ENCODE measurements around the gene SFSWAP. TPM values are rescaled to one million over a fixed set of nuclear protein-coding genes. Genes with fewer than 3 reads are reported as not detected.
"Not testable (repeated sequence)": the region's sequence is repeated elsewhere in the genome, so short reads cannot be mapped to it uniquely, and the experiment has no call there.

The SFSWAP gene
- total RNA-seq, 2 experiments from 2014 or later, result 51.3 TPM

DNA sequence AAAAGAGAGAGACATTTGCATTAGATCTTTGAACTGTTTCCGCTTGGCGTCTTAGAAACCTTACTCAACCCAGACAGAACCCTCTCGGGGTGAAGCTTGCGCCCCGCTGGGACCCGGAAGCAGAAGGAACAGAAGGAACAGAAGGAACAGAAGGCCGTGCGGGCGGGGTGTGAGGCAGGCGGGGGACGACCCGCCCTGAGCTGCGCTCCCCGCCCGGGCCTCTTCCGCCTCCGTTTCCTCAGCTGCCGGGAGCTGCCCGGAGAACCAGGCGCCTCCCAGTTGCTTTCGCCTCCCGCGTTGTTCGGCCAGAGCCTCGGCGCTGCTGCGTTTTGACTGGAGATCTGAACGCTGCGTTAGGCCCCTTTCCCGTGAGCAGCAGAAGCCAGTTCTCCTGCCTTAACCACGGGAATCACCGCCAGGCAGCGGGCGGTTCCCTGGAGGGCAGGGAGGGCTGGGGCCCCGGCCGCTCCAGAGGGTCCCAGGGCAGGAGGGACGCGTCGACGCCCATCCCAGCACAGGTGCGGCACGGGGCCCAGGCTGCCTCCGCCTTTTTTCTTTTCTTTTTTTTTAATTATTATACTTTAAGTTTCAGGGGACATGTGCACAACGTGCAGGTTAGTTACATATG lies 98.0 kb downstream of the SFSWAP start:
- CTCF ChIA-PET, result no interaction called here
- intact Hi-C loops (cut with micrococcal nuclease), result no loop called here
- Mint-ChIP-seq H3K27ac (peak overlapping the region; percentile 67), H3K4me3 (peak overlapping the region; percentile 65), H3K27me3 (ENCODE audit: low read depth) (no peaks in the 10 kb centered on the region), H3K4me1 (ENCODE audit: low read depth) (no peaks in the 10 kb centered on the region), H3K9me3 (peaks cover 13% of the 10 kb centered on the region), H3K36me3 (ENCODE audit: low read depth) (peaks cover 11% of the 10 kb centered on the region)
- peak; percentile 65 for DNase-seq

DNA sequence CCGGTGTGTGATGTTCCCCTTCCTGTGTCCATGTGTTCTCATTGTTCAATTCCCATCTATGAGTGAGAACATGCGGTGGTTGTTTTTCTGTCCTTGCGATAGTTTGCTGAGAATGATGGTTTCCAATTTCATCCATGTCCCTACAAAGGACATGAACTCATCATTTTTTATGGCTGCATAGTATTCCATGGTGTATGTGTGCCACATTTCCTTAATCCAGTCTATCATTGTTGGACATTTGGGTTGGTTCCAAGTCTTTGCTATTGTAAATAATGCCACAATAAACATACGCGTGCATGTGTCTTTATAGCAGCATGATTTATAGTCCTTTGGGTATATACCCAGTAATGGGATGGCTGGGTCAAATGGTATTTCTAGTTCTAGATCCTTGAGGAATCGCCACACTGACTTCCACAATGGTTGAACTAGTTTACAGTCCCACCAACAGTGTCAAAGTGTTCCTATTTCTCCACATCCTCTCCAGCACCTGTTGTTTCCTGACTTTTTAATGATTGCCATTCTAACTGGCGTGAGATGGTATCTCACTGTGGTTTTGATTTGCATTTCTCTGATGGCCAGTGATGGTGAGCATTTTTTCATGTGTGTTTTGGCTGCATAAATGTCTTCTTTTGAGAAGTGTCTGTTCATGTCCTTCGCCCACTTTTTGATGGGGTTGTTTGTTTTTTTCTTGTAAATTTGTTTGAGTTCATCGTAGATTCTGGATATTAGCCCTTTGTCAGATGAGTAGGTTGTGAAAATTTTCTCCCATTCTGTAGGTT lies 98.8 kb downstream of the SFSWAP start:
- Mint-ChIP-seq H3K9me3 (peaks cover 17% of the 10 kb centered on the region), H3K4me3 (peak overlapping the region; percentile 63), H3K27ac (peak overlapping the region; percentile 70), H3K36me3 (ENCODE audit: low read depth) (peaks cover 11% of the 10 kb centered on the region)
- intact Hi-C loops (cut with micrococcal nuclease); CTCF ChIA-PET; H3K27me3 Mint-ChIP-seq (ENCODE audit: low read depth); DNase-seq; H3K4me1 Mint-ChIP-seq (ENCODE audit: low read depth): not testable (repeated sequence)

DNA sequence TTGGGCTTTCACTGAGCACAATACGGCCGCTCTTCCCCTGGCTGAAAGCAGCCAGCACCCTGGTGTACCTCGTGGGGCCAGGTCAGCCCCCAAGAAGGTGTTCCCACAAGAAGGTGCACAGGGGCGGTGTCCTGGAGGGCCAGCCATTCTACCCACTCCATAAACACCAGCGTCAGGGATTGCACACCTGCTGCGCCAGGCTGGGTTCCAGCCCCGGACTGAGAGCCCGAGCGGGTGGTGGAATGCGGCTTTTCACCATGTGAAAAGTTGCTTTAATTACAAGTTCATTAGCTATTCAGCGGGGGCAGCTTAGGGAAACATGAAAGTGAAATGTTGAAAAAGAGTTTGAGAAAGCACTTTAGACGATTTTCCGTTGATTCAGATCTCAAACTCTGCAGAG lies 99.8 kb downstream of the SFSWAP start:
- no peak overlapping the region for H3K27ac Mint-ChIP-seq
- no peaks in the 10 kb centered on the region for H3K4me1 Mint-ChIP-seq (ENCODE audit: low read depth)
- peaks cover 17% of the 10 kb centered on the region for H3K9me3 Mint-ChIP-seq
- no peaks in the 10 kb centered on the region for H3K27me3 Mint-ChIP-seq (ENCODE audit: low read depth)
- no peak overlapping the region for H3K4me3 Mint-ChIP-seq
- intact Hi-C loops (cut with micrococcal nuclease), result no loop called here
- H3K36me3 Mint-ChIP-seq (ENCODE audit: low read depth), result peaks cover 11% of the 10 kb centered on the region
- CTCF ChIA-PET, result no interaction called here
- DNase-seq, result no peak

DNA sequence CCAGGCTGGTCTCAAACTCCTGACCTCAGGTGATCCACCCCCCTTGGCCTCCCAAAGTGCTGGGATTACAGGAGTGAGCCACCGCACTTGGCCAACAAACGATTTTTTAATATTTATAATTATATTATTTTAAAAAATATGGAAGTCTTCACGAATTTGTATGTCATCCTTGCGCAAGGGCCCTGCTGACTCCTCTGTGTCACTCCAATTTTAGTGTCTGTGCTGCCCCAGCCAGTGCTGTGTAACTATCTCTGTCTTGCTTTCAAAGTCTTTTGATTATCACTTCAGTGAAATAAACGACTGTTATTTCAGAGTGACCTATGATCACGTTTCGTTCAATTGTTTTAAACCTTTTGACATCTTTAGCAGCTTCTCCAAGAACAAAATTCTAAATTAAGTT lies 104.2 kb downstream of the SFSWAP start:
- Mint-ChIP-seq H3K27ac (no peak overlapping the region), H3K27me3 (ENCODE audit: low read depth) (no peaks in the 10 kb centered on the region), H3K36me3 (ENCODE audit: low read depth) (peaks cover 11% of the 10 kb centered on the region), H3K4me1 (ENCODE audit: low read depth) (no peaks in the 10 kb centered on the region), H3K4me3 (no peak overlapping the region), H3K9me3 (peaks cover 17% of the 10 kb centered on the region)
- DNase-seq, result no peak
- CTCF ChIA-PET, result interaction anchor here (1.2 kb wide), 1 partner anchor 15 kb away, joined by 3 read pairs; no protein-coding TSS in a partner anchor
- intact Hi-C loops (cut with micrococcal nuclease), result no loop called here

DNA sequence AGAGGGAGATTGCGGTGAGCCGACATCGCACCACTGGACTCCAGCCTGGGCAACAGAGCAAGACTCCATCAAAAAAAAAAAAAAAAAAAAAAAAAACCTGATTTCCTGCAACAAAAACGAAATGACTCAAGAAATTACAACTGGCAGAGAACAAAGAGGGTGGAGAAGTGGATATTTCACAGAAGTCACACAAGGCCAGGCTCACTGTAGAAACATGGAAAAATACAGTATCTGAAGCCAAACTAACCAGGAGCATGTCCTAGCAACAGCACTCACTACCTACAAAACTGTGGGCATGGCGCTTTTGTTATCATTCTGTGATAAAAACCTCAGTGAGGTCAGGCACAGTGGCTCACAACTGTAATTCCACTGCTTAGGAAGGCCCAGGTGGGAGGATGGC lies 105.6 kb downstream of the SFSWAP start:
- CTCF ChIA-PET, result no interaction called here
- DNase-seq, result no peak

DNA sequence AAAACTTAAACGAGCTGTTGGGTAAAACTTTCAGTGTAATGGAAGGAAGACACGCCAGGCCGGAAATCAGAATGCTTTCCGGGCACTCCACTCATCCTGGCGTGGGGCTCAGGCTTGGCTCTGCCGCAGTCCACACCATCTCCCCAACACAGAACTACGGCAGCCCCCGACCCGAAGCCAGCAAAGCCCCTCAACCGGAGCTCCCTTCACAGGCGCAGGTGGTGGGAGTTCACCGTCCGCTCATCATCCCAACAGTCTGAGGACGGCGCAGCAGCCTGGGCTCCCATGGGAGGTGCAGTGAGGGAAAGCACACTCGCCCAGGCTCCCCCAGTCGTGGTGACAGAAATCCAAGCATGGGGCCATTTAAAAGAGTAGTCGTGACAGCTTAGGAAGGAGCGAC lies 106.4 kb downstream of the SFSWAP start:
- Mint-ChIP-seq H3K4me3 (no peak overlapping the region), H3K27me3 (ENCODE audit: low read depth) (no peaks in the 10 kb centered on the region), H3K9me3 (peaks cover 10% of the 10 kb centered on the region), H3K27ac (no peak overlapping the region), H3K4me1 (ENCODE audit: low read depth) (no peaks in the 10 kb centered on the region), H3K36me3 (ENCODE audit: low read depth) (peaks cover 7% of the 10 kb centered on the region)
- intact Hi-C loops (cut with micrococcal nuclease), result no loop called here
- no peak for DNase-seq
- CTCF ChIA-PET, result no interaction called here

More for the DNA sequence above, 105.6 kb downstream of the SFSWAP start:
- Mint-ChIP-seq H3K36me3 (ENCODE audit: low read depth) (peaks cover 11% of the 10 kb centered on the region), H3K4me3 (no peak overlapping the region), H3K27ac (no peak overlapping the region), H3K27me3 (ENCODE audit: low read depth) (no peaks in the 10 kb centered on the region), H3K4me1 (ENCODE audit: low read depth) (no peaks in the 10 kb centered on the region), H3K9me3 (peaks cover 17% of the 10 kb centered on the region)
- intact Hi-C loops (cut with micrococcal nuclease), result no loop called here

DNA sequence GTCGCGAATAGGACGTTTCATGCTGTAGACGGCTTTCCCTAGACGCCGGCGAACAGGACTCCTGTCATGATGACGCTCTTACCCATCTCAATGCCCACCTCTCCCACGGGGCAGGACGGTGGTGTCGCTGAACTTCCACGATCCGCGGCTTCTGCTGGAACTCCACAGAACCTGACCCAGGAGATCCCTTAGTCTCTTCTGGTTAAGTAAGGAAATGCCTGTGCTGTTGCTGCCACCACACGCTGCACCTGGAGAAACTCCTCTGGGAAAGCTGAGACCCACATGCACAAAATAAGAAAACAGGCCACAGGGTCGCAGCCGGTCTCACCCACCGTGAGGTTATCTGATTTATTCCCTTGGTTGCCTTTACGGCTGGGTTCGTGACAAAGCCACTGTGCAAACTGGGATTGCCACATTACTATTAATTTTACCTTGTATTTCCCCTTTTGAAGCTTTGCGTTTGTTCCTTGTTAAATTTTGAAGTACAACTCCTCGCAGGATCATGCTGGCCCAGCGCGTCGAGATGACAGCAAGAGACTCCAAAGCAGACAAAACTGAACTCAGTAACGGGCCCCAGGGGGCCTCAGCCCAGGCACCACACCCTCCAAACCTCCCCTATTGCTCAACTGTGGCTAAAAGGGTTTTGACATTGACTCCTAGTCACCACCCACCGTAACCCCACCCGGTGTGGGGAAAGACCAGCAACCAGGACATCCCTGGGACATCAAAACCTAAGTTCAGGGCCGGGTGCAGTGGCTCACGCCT lies 108.1 kb downstream of the SFSWAP start:
- Mint-ChIP-seq H3K36me3 (ENCODE audit: low read depth) (no peaks in the 10 kb centered on the region), H3K4me1 (ENCODE audit: low read depth) (no peaks in the 10 kb centered on the region), H3K27me3 (ENCODE audit: low read depth) (no peaks in the 10 kb centered on the region), H3K27ac (no peak overlapping the region), H3K9me3 (peaks cover 3% of the 10 kb centered on the region), H3K4me3 (no peak overlapping the region)
- DNase-seq, result no peak
- CTCF ChIA-PET, result no interaction called here
- intact Hi-C loops (cut with micrococcal nuclease), result no loop called here

DNA sequence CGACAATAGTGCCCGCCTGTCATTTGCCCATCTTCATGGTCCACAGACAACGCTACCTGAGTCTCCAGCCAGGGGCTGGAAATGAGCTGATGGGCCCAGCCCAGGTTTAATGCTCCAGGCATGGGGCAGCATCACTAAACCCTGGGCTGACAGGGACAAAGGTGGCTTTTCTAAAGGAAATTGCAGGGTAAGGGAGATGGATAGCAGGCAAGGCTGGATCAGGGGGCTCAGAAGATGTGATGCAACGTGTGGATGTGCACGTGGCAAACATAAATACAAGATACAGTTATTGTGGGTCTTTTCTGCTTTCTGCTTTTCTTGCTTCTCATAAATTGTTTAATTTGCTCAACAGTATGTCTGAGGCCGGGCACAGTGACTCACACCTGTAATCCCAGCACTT lies 113.6 kb downstream of the SFSWAP start:
- peaks cover 7% of the 10 kb centered on the region for H3K4me1 Mint-ChIP-seq (ENCODE audit: low read depth)

DNA sequence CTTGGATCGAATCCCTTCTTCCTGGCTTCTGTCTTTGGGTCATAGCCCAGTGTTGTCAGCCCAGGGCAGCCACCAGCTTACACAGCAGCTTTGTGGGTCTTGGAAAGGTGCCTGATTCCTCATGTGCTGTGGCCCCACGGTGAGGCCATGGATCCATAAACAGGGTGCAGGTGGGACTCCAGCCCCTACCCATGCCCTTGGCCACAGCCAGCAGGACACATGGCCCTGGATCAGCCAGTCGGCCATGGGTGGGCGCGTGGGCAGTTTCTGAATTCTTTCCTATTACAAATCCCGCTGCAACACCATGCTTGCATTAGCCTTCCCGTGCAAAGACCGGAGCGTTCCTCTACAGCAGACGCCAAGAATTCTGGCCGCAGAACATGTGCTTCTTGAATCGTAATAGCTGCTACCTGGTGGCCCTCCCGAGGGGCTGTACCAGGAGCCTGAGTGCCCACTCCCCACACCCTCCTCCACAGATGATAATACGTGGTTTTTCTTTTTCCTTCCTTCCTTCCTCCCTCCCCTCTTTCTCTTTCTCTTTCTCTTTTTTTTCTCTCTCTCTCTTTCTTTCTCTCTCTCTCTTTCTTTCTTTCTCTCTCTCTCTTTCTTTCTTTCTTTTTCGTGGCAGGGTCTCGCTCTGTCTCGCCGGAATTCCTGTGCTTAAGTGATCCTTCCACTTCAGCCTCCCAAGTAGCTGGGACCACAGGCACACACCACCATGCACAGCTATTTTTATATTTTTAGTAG lies 114.4 kb downstream of the SFSWAP start:
- Mint-ChIP-seq H3K27me3 (ENCODE audit: low read depth) (peaks cover 32% of the 10 kb centered on the region), H3K9me3 (no peaks in the 10 kb centered on the region), H3K36me3 (ENCODE audit: low read depth) (no peaks in the 10 kb centered on the region), H3K4me3 (no peak overlapping the region), H3K27ac (no peak overlapping the region), H3K4me1 (ENCODE audit: low read depth) (peaks cover 9% of the 10 kb centered on the region)
- intact Hi-C loops (cut with micrococcal nuclease), result no loop called here
- CTCF ChIA-PET, result interaction anchor here (1.0 kb wide), 1 partner anchor 70 kb away, joined by 3 read pairs; no protein-coding TSS in a partner anchor
- DNase-seq, result no peak

More for the DNA sequence above, 113.6 kb downstream of the SFSWAP start:
- Mint-ChIP-seq H3K27ac (no peak overlapping the region), H3K36me3 (ENCODE audit: low read depth) (no peaks in the 10 kb centered on the region), H3K27me3 (ENCODE audit: low read depth) (peaks cover 30% of the 10 kb centered on the region), H3K4me3 (no peak overlapping the region), H3K9me3 (no peaks in the 10 kb centered on the region)
- intact Hi-C loops (cut with micrococcal nuclease), result no loop called here
- CTCF ChIA-PET, result no interaction called here
- no peak for DNase-seq

DNA sequence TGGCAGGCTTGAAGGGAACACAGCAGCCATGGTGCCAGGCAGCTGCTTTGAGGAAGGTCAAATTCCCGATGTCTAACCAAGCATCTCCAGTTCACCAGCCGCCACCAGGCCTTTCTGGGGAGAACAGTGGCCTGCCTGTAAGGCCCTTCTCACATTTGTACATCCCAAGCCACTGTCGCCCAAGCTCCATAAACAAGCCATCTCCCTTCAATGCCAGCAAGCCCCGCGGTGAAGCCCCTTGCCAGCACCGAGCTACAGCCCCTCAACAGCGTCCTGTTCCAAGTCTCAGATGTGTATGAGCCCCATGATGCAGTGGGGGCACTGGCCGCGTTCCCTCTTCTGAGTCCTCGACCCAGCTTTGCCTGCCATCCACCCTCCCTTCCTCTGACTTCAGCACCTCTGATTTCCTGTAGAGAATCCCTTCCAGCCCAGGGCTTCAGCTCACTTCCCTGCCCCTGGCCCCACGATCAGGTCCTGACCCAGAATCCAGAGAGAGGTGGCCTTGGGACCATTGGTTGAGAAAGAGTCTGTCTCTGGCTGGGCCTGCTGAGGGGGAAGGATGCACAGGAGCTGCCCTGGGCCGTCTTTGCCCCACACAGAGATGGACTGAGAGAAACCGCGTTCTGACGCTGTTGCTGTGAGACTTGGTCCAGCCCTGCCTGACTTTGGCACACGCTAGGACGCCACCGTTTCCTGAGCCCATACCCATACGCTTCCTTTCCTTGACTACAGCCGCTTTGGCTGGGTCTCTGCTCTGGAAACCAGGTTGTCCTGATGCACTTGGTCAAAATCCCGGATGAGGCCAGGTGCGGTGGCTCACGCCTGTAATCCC lies 115.4 kb downstream of the SFSWAP start:
- Mint-ChIP-seq H3K27ac (no peak overlapping the region), H3K4me1 (ENCODE audit: low read depth) (peaks cover 14% of the 10 kb centered on the region), H3K27me3 (ENCODE audit: low read depth) (peaks cover 37% of the 10 kb centered on the region), H3K4me3 (no peak overlapping the region), H3K36me3 (ENCODE audit: low read depth) (no peaks in the 10 kb centered on the region), H3K9me3 (no peaks in the 10 kb centered on the region)
- intact Hi-C loops (cut with micrococcal nuclease), result no loop called here
- CTCF ChIA-PET, result interaction anchor here (1.0 kb wide), 1 partner anchor 71 kb away, joined by 3 read pairs; no protein-coding TSS in a partner anchor
- no peak for DNase-seq

DNA sequence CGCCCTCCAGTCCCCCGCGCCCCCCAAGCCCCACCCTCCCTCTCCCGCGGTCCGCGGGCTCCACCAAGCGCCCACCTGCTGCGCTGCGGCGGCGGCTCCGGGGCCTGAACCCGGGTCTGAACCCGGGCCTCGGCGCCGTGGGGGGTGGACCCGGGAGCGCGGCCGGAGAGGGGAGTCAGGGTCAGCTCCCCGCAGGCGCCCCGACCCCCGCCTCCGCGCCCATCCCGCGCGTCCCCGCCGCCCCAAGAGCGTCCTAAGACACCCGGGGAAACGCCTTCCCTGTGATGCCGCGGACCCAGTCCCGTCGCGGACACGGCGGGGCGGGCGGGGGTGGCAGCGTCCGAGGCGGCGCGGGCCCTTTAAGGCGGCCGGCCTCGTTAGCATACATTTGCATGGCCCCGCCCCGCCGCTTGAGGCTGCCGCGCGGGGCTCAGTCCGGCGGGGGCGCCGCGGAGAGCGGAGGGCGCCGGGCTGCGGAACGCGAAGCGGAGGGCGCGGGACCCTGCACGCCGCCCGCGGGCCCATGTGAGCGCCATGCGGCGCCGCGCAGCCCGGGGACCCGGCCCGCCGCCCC lies 117.2 kb downstream of the SFSWAP start, which contains the start of gene MMP17:
MMP17 (plus strand) TSS at position 433 of the 574 bp plus-strand sequence; CDS start at position 535, 102 bp downstream.
- Mint-ChIP-seq H3K4me3 (peak within 1 kb of the TSS; percentile 63), H3K27me3 (ENCODE audit: low read depth) (peaks cover 44% of the 10 kb centered on the region), H3K9me3 (no peaks in the 10 kb centered on the region), H3K27ac (no peak within 1 kb of the TSS), H3K4me1 (ENCODE audit: low read depth) (peaks cover 14% of the 10 kb centered on the region), H3K36me3 (ENCODE audit: low read depth) (no peaks in the 10 kb centered on the region)
- intact Hi-C loops (cut with micrococcal nuclease), result no loop called here
- CTCF ChIA-PET, result interaction anchor here (0.8 kb wide), 1 partner anchor 74 kb away, joined by 3 read pairs; no protein-coding TSS in a partner anchor
- no peak for DNase-seq

Data from activated naive CD4-positive, alpha-beta T cell treated with anti-CD3 and anti-CD28 coated beads for 36 hours (primary cell).